Measurements from ENCODE around the gene ARMC8.

- TF ChIP-seq CTCF (IDR thresholded peaks at IDR 0.05; ENCODE audit: control extremely low read depth in 1 of 3, insufficient read depth in 1 of 3, low read depth in 1 of 3, low read length in 3 of 3) (no peak), CBX8 (IDR thresholded peaks at IDR 0.05; ENCODE audit: borderline replicate concordance, low read depth, low read length) (no peak), USF2 (IDR thresholded peaks at IDR 0.05; ENCODE audit: low read length) (no peak), RAD21 (IDR thresholded peaks at IDR 0.05 in 1 of 2, conservative IDR thresholded peaks at IDR 0.05 in 1 of 2; ENCODE audit: low read depth in 2 of 2, low read length in 2 of 2) (no peak)
Measured at GRCh38 chr3:138289260-138289659, 102.2 kb downstream of the ARMC8 start.

All from H1 (cell line).